Stimulated activated CD4-positive, alpha-beta T cell treated with anti-CD3 and anti-CD28 coated beads, Interleukin-1b, Interleukin-23, amount 100 ng/mL, for 24 hours (primary cell): Measurements from ENCODE around the gene MC2R.

Experiments
- DNase-seq, 4 experiments: peaks; one replicate each; pipeline ENCODE4 v3.0.0-alpha.2; 2020; ENCODE audit warnings: low read depth in 4 of 4, low spot score in 1 of 4

The MC2R gene

GRCh38 chr18:13915391-13915790 lies at the start of gene MC2R:
Gene MC2R, minus strand, starts transcription at chr18:13915536. Its CDS starts 30,018 bp downstream, at chr18:13885518.
- DNase-seq, result no peak

- no peak for DNase-seq
Observed at GRCh38 chr18:13945811-13946210, 30.5 kb upstream of the MC2R start.

GRCh38 chr18:13943338-13943737 lies 28.0 kb upstream of the MC2R start:
- no peak for DNase-seq

GRCh38 chr18:13940326-13940725 lies 25.0 kb upstream of the MC2R start:
- DNase-seq, result no peak

- no peak for DNase-seq
Observed at GRCh38 chr18:13934676-13935075, 19.3 kb upstream of the MC2R start.

- no peak for DNase-seq
Observed at GRCh38 chr18:13934058-13934457, 18.7 kb upstream of the MC2R start.

- DNase-seq, result no peak
Observed at GRCh38 chr18:13932285-13933025, 17.1 kb upstream of the MC2R start.

- no peak for DNase-seq
Observed at GRCh38 chr18:13930964-13931363, 15.6 kb upstream of the MC2R start.

- no peak for DNase-seq
Observed at GRCh38 chr18:13923221-13923620, 7.9 kb upstream of the MC2R start.

- no peak for DNase-seq
Observed at GRCh38 chr18:13918898-13919297, 3.6 kb upstream of the MC2R start.

GRCh38 chr18:13917401-13917800 lies 2.1 kb upstream of the MC2R start:
- DNase-seq, result no peak

GRCh38 chr18:13916559-13916958 lies 1.2 kb upstream of the MC2R start:
- DNase-seq, result no peak

GRCh38 chr18:13915995-13916431 lies 677 bp upstream of the MC2R start:
- no peak for DNase-seq

GRCh38 chr18:13914756-13915155 lies 580 bp downstream of the MC2R start:
- DNase-seq, result no peak

GRCh38 chr18:13914170-13914569 lies 1.2 kb downstream of the MC2R start:
- no peak for DNase-seq

GRCh38 chr18:13913205-13913604 lies 2.1 kb downstream of the MC2R start:
- DNase-seq, result no peak

- no peak for DNase-seq
Observed at GRCh38 chr18:13912601-13913000, 2.7 kb downstream of the MC2R start.

GRCh38 chr18:13910986-13911385 lies 4.3 kb downstream of the MC2R start:
- DNase-seq, result no peak

GRCh38 chr18:13910501-13910900 lies 4.8 kb downstream of the MC2R start:
- no peak for DNase-seq

GRCh38 chr18:13909141-13909940 lies 6.0 kb downstream of the MC2R start:
- DNase-seq, result no peak

GRCh38 chr18:13900633-13901032 lies 14.7 kb downstream of the MC2R start:
- no peak for DNase-seq

- no peak for DNase-seq
Observed at GRCh38 chr18:13895505-13896033, 19.8 kb downstream of the MC2R start.
